AG10803 (cell line): ENCODE data around the gene PILRB.

Experiments used
- DNase-seq: peaks from one replicate; pipeline ENCODE4 v3.0.0; 2010; ENCODE audit warnings: low read depth
- H3K4me3 ChIP-seq: 2 replicates; pipeline ENCODE4 v1.5.1; 2011; ENCODE audit warnings: mild to moderate bottlenecking, low read length, control low read depth
- CTCF ChIP-seq: conservative IDR thresholded peaks from 2 replicates; pipeline ENCODE4 v1.5.1; 2011; ENCODE audit warnings: mild to moderate bottlenecking, low read length, control low read depth, inconsistent platforms

Gene PILRB

GRCh38 chr7:100387695-100388094 lies 29.8 kb downstream of the PILRB start:
- DNase-seq = no peak
- H3K4me3 ChIP-seq = no peak overlapping the region
- TF ChIP-seq CTCF = no peak

DNA sequence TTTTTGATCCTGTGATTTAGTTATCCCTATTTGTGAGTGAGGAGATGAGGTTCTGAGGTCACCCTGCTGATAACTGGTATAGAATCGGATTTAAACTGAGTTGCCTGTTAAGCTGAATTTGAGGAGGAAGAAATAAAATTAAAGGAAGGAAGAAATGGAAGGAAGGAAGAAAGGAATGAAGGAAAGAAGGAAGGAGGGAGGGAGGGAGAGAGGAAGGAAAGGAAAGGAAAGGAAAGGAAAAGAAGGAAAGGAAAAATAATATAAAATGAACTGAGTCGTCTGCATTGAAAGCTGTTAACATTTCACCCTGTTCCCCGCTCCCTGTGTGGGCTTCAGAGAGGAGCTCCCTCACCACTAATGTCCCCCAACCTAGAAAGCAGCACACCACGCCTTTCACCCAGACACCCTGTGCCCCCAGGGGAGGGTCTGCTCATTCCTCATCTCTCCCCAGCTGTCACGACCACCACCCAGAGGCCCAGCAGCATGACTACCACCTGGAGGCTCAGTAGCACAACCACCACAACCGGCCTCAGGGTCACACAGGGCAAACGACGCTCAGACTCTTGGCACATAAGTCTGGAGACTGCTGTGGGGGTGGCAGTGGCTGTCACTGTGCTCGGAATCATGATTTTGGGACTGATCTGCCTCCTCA lies 31.6 kb downstream of the PILRB start:
- no peak overlapping the region for H3K4me3 ChIP-seq
- no peak for TF ChIP-seq CTCF
- DNase-seq = no peak

- DNase-seq = no peak
- no peak for TF ChIP-seq CTCF
- no peak overlapping the region for H3K4me3 ChIP-seq
These were observed 32.5 kb downstream of the PILRB start for GRCh38 chr7:100390286-100391009.

GRCh38 chr7:100393233-100393905 lies 35.5 kb downstream of the PILRB start:
- no peak for TF ChIP-seq CTCF
- no peak for DNase-seq
- no peak overlapping the region for H3K4me3 ChIP-seq

- no peak overlapping the region for H3K4me3 ChIP-seq
- DNase-seq = no peak
- no peak for TF ChIP-seq CTCF
These were observed 36.2 kb downstream of the PILRB start for GRCh38 chr7:100394077-100394476.

DNA sequence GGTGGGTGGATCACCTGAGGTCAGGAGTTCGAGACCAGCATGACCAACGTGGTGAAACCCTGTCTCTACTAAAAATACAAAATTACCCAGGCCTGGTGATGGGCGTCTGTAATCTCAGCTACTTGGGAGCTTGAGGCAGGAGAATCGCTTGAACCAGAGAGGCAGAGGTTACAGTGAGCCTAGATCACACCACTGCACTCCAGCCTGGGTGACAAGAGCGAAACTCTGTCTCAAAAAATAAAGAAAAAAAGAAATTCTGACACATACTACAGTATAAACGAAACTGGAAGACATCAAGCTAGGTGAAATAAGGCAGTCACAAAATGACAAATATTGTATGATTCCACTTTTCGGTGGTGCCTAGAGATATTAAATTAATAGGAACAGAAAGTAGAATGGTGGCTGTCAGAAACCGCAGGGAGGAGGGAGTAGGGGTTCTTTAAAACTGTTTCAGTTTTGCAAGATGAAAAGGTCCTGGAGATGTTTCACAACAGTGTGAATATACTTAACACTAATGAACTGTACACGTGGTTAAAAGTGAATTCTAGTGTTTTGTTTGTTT lies 38.6 kb downstream of the PILRB start:
- no peak for TF ChIP-seq CTCF
- DNase-seq = no peak
- no peak overlapping the region for H3K4me3 ChIP-seq
